Uterus (tissue), 4 donors: ENCODE data around the gene ZNF362. TPM values are rescaled to one million over a fixed set of nuclear protein-coding genes. Genes with fewer than 3 reads are reported as not detected.

ENCODE experiments used
- DNase-seq, 2 donors: peaks; one replicate each; pipeline ENCODE4 v3.0.0-alpha.2; 2019 to 2020
- H3K27ac ChIP-seq, 2 donors: fragments of 200-600 bp; sonication (generic); 1 replicate in 1 of 2; 2 replicates in 1 of 2; pipeline ENCODE4 v1.5.1; 2016 to 2018
- H3K27me3 ChIP-seq, 2 donors: fragments of 200-600 bp; sonication (generic); one replicate each; pipeline ENCODE4 v1.5.1; 2018 to 2019; ENCODE audit warnings: control low read depth in 1 of 2
- H3K36me3 ChIP-seq, 2 donors: fragments of 200-600 bp; sonication (generic); one replicate each; pipeline ENCODE4 v1.5.1; 2019; ENCODE audit warnings: control low read depth in 1 of 2
- H3K4me1 ChIP-seq, 2 donors: fragments of 200-600 bp; sonication (generic); one replicate each; pipeline ENCODE4 v1.5.1; 2018 to 2019; ENCODE audit warnings: control low read depth in 1 of 2
- H3K4me3 ChIP-seq, 2 donors: fragments of 200-600 bp; sonication (generic); 1 replicate in 1 of 2; 2 replicates in 1 of 2; pipeline ENCODE4 v1.5.1; 2018 to 2019; ENCODE audit warnings: mild to moderate bottlenecking in 1 of 2
- H3K9me3 ChIP-seq, 2 donors: fragments of 200-600 bp; sonication (generic); one replicate each; pipeline ENCODE4 v1.5.1; 2019; ENCODE audit warnings: control low read depth in 1 of 2
- POLR2A ChIP-seq, 2 donors: fragments of 450-650 bp; IDR thresholded peaks; one replicate each; pipeline ENCODE4 v1.6.1; 2016; ENCODE audit warnings: antibody characterized with exemption in 2 of 2, mild to moderate bottlenecking in 1 of 2, moderate library complexity in 1 of 2
- intact Hi-C: fragments of 100-400 bp; cut with DNase I; formaldehyde crosslinking; loops from one replicate; pipeline ENCODE4 v1.15.1; 2023; ENCODE audit warnings: low total_unique reads
- total RNA-seq, 4 donors: library from RNA; depleted of rRNA in 3 of 4; stranded (reverse); fragments of >200 nt in 3 of 4; gene quantifications; one replicate each; pipeline versions ENCODE4 v1.1.0 to v1.2.4, GENCODE V29; 2014 to 2023
- TF ChIP-seq, protein P1 (sequence below), 4 experiments: fragments of 200-600 bp in 2 of 4; fragments of 450-650 bp in 2 of 4; sonication (generic) in 2 of 4; IDR thresholded peaks; one replicate each; pipeline ENCODE4 v1.5.1; 2016 to 2019; ENCODE audit warnings: antibody characterized with exemption in 4 of 4, mild to moderate bottlenecking in 2 of 4, moderate library complexity in 1 of 4
- donor health status: DM: yes; HTN: yes; CAD: no.

ZNF362 gene
- total RNA-seq, 4 donors from 2014 or later, result 9.2 to 45.3 (median 25.8) TPM

DNA sequence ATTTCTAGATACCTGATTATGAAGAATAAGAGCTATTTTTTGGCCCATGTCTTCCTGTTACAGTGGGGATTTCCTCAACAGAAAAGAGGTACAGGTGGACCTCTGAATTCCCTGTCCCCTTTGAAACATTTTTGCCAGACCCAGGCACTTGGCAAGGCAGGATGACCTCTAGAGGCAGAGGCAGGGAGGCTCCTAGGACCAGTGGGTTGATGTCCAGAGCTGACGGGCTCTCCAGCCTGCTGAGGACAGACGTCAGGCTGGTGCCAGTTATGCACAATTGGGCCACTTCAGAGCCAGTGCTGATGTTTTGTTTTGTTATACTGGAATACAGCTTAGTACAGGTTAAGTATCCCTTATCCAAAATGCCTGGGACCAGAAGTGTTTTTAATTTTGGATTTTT is 83.1 kb downstream of the ZNF362 start:
- Histone ChIP-seq H3K27me3 (no peaks in the 10 kb centered on the region), H3K9me3 (no peaks in the 10 kb centered on the region), H3K4me1 (peaks cover 45 to 54% of the 10 kb centered on the region in 2 donors), H3K4me3 (peak overlapping the region in 1 of 2 donors; percentile 9), H3K36me3 (no peaks in the 10 kb centered on the region), H3K27ac (peak overlapping the region; percentile 75 to 88)
- DNase-seq, result no peak
- intact Hi-C loops, result no loop called here
- no peak for TF ChIP-seq POLR2A (IDR thresholded peaks at IDR 0.05)
- TF ChIP-seq, protein P1, sequence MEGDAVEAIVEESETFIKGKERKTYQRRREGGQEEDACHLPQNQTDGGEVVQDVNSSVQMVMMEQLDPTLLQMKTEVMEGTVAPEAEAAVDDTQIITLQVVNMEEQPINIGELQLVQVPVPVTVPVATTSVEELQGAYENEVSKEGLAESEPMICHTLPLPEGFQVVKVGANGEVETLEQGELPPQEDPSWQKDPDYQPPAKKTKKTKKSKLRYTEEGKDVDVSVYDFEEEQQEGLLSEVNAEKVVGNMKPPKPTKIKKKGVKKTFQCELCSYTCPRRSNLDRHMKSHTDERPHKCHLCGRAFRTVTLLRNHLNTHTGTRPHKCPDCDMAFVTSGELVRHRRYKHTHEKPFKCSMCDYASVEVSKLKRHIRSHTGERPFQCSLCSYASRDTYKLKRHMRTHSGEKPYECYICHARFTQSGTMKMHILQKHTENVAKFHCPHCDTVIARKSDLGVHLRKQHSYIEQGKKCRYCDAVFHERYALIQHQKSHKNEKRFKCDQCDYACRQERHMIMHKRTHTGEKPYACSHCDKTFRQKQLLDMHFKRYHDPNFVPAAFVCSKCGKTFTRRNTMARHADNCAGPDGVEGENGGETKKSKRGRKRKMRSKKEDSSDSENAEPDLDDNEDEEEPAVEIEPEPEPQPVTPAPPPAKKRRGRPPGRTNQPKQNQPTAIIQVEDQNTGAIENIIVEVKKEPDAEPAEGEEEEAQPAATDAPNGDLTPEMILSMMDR (IDR thresholded peaks at IDR 0.05), result peak in 1 of 4 experiments; percentile 5

DNA sequence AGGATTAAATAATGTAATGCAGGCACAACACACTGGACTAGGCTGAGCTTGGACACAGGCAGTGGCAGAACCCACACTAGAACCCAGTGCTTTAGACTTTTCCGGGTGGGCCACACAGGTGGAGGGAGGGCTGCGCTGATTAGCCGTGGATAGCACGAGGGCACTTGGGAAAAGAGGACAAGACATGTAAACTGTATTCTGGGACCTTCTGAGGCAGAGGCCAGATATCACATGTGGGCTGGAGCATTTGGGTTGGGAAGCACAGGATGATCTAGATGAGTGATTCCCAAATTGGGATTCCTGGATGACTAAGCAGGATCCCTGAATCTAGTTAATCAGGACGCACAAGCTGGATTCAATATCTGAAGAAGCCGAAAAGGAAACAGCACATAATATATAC is 84.9 kb downstream of the ZNF362 start:
- peak overlapping the region; percentile 75 to 88 for H3K27ac ChIP-seq
- no peak overlapping the region for H3K4me3 ChIP-seq
- no peaks in the 10 kb centered on the region for H3K36me3 ChIP-seq
- intact Hi-C loops, result no loop called here
- no peak for TF ChIP-seq POLR2A (IDR thresholded peaks at IDR 0.05)
- TF ChIP-seq, protein P1 (IDR thresholded peaks at IDR 0.05), result no peak
- DNase-seq, result no peak
- no peaks in the 10 kb centered on the region for H3K9me3 ChIP-seq
- no peaks in the 10 kb centered on the region for H3K27me3 ChIP-seq
- H3K4me1 ChIP-seq, result peaks cover 42 to 49% of the 10 kb centered on the region in 2 donors

- H3K4me1 ChIP-seq, result peaks cover 42 to 43% of the 10 kb centered on the region in 2 donors
Measured at GRCh38 chr1:33342041-33342723, 85.9 kb downstream of the ZNF362 start.

GRCh38 chr1:33343539-33343938 is 87.2 kb downstream of the ZNF362 start:
- no peak for TF ChIP-seq POLR2A (IDR thresholded peaks at IDR 0.05)
- TF ChIP-seq, protein P1 (IDR thresholded peaks at IDR 0.05), result no peak
- peaks cover 36 to 39% of the 10 kb centered on the region in 2 donors for H3K4me1 ChIP-seq
- no peaks in the 10 kb centered on the region for H3K27me3 ChIP-seq
- H3K36me3 ChIP-seq, result no peaks in the 10 kb centered on the region
- no peak overlapping the region for H3K4me3 ChIP-seq
- no peaks in the 10 kb centered on the region for H3K9me3 ChIP-seq
- no peak for DNase-seq
- intact Hi-C loops, result no loop called here
- H3K27ac ChIP-seq, result peak overlapping the region; percentile 99

More at GRCh38 chr1:33342041-33342723, 85.9 kb downstream of the ZNF362 start:
- peak overlapping the region; percentile 75 to 88 for H3K27ac ChIP-seq
- H3K9me3 ChIP-seq, result no peaks in the 10 kb centered on the region
- TF ChIP-seq POLR2A (IDR thresholded peaks at IDR 0.05), result no peak
- TF ChIP-seq, protein P1 (IDR thresholded peaks at IDR 0.05), result no peak
- no peaks in the 10 kb centered on the region for H3K27me3 ChIP-seq
- H3K36me3 ChIP-seq, result no peaks in the 10 kb centered on the region
- intact Hi-C loops, result no loop called here
- DNase-seq, result peak; percentile 75 to 79
- H3K4me3 ChIP-seq, result peak overlapping the region in 1 of 2 donors; percentile 3

DNA sequence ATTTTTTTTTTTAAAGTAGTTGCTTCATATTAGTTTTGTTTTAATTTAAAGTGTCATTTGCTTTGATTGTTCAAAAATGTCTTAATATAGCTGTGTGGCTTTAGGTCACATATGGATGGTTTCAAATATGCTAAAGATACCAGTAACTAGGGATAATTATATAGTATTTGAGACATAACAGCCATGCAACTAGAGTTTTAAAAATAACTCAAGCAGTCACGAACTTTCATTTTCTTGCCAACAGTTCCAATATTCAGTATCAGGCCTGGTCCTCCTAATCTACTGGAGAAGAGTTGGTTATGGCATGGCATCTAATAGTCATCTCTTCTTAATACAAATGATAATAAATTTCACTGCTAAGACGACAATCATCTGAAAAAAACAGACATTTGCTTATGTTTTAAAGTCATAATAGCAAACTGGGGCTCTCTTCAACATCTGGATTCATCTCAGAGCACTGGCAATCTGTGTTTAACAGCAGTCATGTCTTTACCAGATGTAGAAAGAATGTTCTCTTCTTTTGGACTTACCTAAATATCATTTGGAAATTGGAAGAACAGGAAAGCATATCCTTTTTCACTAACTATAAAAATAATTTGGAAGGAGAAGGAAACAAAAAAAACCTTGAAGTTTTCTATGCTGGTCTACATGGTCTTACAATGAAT is 88.7 kb downstream of the ZNF362 start:
- Histone ChIP-seq H3K4me1 (peaks cover 25 to 29% of the 10 kb centered on the region in 2 donors), H3K36me3 (no peaks in the 10 kb centered on the region), H3K27ac (peak overlapping the region; percentile 99), H3K27me3 (no peaks in the 10 kb centered on the region), H3K4me3 (no peak overlapping the region), H3K9me3 (no peaks in the 10 kb centered on the region)
- no peak for DNase-seq
- TF ChIP-seq POLR2A (IDR thresholded peaks at IDR 0.05), result no peak
- TF ChIP-seq, protein P1 (IDR thresholded peaks at IDR 0.05), result no peak
- intact Hi-C loops, result no loop called here
